ENCODE data around the gene RAB8B. TPM values are rescaled to one million over a fixed set of nuclear protein-coding genes. Genes with fewer than 3 reads are reported as not detected.
A peak's percentile ranks its signal among the peaks of the same experiment; 100 is the strongest.

RAB8B gene
- 10 to 100 TPM in 1 of 4 donors, 1 to 10 TPM in 3; 5.4 to 18.1 (median 8.4) TPM for total RNA-seq
- 1 to 10 TPM; 2.5 to 5.0 (median 4.6) TPM for polyA plus RNA-seq
- long read RNA-seq, donor 1, full-length matches to known transcripts: 13 of 13 reads
- long read RNA-seq, donor 1, partial matches to known transcripts: 0 of 13 reads
- long read RNA-seq, donor 1, other reads (novel, unspliced or antisense): 0 of 13 reads
- long read RNA-seq, donor 2, full-length matches to known transcripts: 20 of 22 reads
- long read RNA-seq, donor 2, partial matches to known transcripts: 0 of 22 reads
- long read RNA-seq, donor 2, other reads (novel, unspliced or antisense): 2 of 22 reads

DNA sequence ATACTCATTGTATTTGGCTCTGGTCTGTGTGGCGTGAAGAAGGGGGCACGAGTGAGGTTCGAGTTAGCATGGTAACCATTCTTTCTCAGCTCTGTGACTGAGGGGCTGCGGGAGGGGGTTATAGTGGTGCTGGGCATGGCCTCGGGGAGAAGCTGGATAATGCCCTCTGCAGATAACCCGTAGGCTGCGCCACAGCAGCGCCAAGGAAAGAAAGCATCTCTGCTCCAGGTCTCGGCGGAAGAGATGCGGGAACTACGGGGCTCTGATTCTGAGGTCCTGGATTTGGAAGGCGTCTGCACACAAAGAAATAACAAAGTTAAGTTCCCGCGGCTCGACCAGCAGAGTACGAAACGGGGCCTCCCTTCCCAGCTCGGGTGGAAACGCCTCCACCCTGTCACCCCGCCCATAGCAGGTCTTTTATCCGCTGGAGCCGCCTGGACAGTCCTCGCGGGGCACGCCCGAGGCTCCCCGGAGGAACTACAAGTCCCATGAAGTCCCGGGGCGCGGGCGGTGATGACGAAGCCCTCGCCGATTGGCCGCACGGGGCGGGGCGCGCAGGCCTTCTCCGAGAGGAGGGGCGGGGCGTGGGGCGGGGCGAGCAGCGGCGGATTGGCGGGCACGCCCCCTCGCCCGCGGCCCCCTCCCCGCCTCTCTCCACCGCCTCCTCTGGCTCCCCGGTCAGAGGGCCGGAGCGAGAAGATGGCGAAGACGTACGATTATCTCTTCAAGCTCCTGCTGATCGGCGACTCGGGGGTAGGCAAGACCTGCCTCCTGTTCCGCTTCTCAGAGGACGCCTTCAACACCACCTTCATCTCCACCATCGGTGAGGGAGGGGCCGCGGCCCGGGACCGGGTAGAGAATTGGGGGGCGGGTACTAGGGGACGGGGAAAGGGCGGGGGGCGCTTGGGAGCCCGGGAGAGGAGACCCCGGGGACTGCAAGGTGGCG lies at the start of gene RAB8B:
Gene RAB8B, plus strand, starts transcription at position 681 of the 946 bp plus-strand sequence. Its CDS starts 19 bp downstream, at position 700.
- Histone ChIP-seq H3K27me3 (ENCODE audit: insufficient read depth in 3 of 3, low read length in 2 of 3) (no peaks in the 10 kb centered on the region), H3K4me3 (peak within 1 kb of the TSS; percentile 74), H3K9me3 (no peaks in the 10 kb centered on the region), H3K36me3 (ENCODE audit: insufficient read depth in 1 of 2, low read depth in 1 of 2) (no peaks in the 10 kb centered on the region), H3K27ac (peak within 1 kb of the TSS; percentile 72), H3K4me1 (peaks cover 19% of the 10 kb centered on the region)
- WGBS, 3 donors: 0 to 1% (median 1%) methylated on average over 57 to 77 of the region's 77 CpGs
- intact Hi-C loops (cut with DNase I): no loop called here
- TF ChIP-seq, protein P1, sequence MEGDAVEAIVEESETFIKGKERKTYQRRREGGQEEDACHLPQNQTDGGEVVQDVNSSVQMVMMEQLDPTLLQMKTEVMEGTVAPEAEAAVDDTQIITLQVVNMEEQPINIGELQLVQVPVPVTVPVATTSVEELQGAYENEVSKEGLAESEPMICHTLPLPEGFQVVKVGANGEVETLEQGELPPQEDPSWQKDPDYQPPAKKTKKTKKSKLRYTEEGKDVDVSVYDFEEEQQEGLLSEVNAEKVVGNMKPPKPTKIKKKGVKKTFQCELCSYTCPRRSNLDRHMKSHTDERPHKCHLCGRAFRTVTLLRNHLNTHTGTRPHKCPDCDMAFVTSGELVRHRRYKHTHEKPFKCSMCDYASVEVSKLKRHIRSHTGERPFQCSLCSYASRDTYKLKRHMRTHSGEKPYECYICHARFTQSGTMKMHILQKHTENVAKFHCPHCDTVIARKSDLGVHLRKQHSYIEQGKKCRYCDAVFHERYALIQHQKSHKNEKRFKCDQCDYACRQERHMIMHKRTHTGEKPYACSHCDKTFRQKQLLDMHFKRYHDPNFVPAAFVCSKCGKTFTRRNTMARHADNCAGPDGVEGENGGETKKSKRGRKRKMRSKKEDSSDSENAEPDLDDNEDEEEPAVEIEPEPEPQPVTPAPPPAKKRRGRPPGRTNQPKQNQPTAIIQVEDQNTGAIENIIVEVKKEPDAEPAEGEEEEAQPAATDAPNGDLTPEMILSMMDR (IDR thresholded peaks at IDR 0.05): no peak
- ATAC-seq (peak; percentile 99 to 100 (median 99)), DNase-seq (peak; percentile 99 to 100)

DNA sequence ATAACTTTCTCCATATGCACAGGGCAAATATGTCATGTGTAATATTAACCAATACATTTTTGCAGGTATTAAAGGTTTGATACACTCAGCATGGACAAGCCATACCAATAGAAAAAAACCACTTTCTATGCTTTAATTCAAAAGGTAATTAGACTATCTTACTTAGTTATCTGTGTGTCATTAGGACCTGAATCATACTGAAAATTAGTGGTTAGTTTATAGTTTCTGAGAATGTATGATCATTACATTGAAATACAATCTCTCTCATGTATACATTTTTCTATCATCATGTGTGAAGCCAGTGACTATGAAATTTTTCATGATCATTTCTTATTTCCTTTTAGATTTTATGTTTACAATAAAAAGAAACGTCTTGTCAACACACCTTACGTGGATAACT lies 48.5 kb upstream of the RAB8B start:
- intact Hi-C loops (cut with DNase I): no loop called here
- Histone ChIP-seq H3K27ac (no peak overlapping the region), H3K36me3 (ENCODE audit: insufficient read depth in 1 of 2, low read depth in 1 of 2) (peaks cover 0 to 26% of the 10 kb centered on the region in 2 donors), H3K4me1 (no peaks in the 10 kb centered on the region), H3K9me3 (no peaks in the 10 kb centered on the region), H3K27me3 (ENCODE audit: insufficient read depth in 3 of 3, low read length in 2 of 3) (no peaks in the 10 kb centered on the region), H3K4me3 (no peak overlapping the region)
- no peak for DNase-seq
- TF ChIP-seq, protein P1 (IDR thresholded peaks at IDR 0.05): no peak
- WGBS, 3 donors: 92 to 97% (median 93%) methylated on average over 2 of the region's 2 CpGs
- ATAC-seq: no peak

DNA sequence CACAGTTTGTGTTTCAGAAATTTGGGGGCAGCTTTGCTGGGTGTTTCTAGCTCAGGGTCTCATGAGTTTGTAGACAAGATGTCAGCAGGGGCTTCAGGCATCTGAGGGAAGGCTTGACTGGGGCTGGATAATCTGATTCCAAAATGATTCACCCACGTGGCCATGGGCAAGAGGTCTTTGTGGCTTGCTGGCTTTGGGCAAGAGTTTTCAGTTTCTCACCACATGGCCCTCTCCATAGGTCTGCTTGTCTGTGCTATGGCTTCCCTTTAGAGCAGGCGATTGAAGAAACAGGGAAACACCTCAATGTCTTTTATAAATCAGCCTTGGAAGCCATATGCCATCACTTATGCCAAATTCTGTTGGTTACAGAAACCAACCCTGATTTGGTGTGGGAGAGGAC lies 44.0 kb upstream of the RAB8B start:
- Histone ChIP-seq H3K4me3 (no peak overlapping the region), H3K36me3 (ENCODE audit: insufficient read depth in 1 of 2, low read depth in 1 of 2) (peaks cover 0 to 54% of the 10 kb centered on the region in 2 donors), H3K9me3 (no peaks in the 10 kb centered on the region), H3K4me1 (peaks cover 4% of the 10 kb centered on the region), H3K27ac (no peak overlapping the region), H3K27me3 (ENCODE audit: insufficient read depth in 3 of 3, low read length in 2 of 3) (no peaks in the 10 kb centered on the region)
- TF ChIP-seq, protein P1 (IDR thresholded peaks at IDR 0.05): no peak
- WGBS, 3 donors: 91 to 95% (median 92%) methylated on average over 2 of the region's 2 CpGs
- no peak for DNase-seq
- intact Hi-C loops (cut with DNase I): no loop called here
- no peak for ATAC-seq

DNA sequence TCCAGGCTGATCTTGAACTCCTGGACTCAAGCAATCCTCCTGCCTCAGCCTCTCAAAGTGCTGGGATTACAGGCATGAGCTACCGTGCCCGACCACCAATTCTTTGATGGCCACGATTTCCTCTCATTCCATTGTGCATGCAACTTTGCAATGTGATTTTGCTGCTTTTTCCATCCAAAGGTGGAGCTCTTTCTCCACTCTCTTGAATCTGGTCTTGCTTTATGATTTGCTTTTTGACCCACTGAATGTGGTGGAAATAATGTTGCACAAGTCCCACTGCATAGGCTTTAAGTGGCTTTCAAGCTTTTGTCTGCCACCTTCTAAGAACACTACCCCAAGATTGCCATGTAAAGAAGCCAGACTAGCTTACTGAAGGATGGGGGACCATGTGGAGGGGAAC lies 42.7 kb upstream of the RAB8B start:
- TF ChIP-seq, protein P1 (IDR thresholded peaks at IDR 0.05): no peak
- Histone ChIP-seq H3K27ac (no peak overlapping the region), H3K27me3 (ENCODE audit: insufficient read depth in 3 of 3, low read length in 2 of 3) (no peaks in the 10 kb centered on the region), H3K9me3 (no peaks in the 10 kb centered on the region), H3K36me3 (ENCODE audit: insufficient read depth in 1 of 2, low read depth in 1 of 2) (peaks cover 0 to 53% of the 10 kb centered on the region in 2 donors), H3K4me1 (peaks cover 5% of the 10 kb centered on the region), H3K4me3 (no peak overlapping the region)
- ATAC-seq (no peak), DNase-seq (no peak)
- 78 to 83% (median 79%) methylated on average over 3 of the region's 3 CpGs for WGBS, 3 donors
- intact Hi-C loops (cut with DNase I): no loop called here

All from psoas muscle (tissue), 8 donors.